NOMO-1 (cell line): ENCODE data around the gene DBR1.

ENCODE experiments used
- DNase-seq, 2 experiments: peaks; one replicate each; lab custom pipeline; 2025; ENCODE audit not compliant: unreplicated experiment in 2 of 2; lab: John Stamatoyannopoulos, UW

The DBR1 gene, protein sequence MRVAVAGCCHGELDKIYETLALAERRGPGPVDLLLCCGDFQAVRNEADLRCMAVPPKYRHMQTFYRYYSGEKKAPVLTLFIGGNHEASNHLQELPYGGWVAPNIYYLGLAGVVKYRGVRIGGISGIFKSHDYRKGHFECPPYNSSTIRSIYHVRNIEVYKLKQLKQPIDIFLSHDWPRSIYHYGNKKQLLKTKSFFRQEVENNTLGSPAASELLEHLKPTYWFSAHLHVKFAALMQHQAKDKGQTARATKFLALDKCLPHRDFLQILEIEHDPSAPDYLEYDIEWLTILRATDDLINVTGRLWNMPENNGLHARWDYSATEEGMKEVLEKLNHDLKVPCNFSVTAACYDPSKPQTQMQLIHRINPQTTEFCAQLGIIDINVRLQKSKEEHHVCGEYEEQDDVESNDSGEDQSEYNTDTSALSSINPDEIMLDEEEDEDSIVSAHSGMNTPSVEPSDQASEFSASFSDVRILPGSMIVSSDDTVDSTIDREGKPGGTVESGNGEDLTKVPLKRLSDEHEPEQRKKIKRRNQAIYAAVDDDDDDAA

DNA sequence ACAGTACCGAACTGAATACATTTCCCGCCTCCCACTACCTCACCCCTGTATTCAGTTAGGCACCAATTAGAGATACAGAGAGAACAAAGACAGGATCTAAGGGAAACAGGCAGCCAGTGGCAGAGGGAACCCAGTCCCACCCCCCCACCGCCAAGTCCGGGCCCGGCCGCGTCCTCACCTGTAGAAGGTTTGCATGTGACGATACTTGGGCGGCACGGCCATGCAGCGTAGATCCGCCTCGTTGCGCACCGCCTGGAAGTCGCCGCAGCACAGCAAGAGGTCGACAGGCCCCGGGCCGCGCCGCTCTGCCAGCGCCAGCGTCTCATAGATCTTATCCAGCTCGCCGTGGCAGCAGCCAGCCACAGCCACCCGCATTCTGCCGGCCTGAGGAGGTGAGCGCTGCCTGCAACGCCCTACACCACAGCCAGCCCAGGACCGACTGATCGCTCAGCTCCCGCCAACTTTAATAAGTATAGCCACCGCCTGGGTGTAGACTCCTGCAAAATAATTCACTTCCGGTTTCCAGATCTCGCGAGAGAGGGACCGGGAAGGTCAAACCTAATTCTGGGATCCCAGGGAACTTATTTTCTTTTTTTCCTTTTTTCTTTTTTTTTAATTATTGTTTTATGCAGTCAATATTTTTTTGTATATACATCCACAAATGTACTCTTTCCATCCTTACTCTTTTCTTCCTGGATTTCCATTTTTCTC lies at the start of gene DBR1:
Gene DBR1 (minus strand): TSS at position 501 of the 711 bp plus-strand sequence. CDS start 126 bp downstream, at position 375.
- DNase-seq: peak; percentile 84 to 93

DNA sequence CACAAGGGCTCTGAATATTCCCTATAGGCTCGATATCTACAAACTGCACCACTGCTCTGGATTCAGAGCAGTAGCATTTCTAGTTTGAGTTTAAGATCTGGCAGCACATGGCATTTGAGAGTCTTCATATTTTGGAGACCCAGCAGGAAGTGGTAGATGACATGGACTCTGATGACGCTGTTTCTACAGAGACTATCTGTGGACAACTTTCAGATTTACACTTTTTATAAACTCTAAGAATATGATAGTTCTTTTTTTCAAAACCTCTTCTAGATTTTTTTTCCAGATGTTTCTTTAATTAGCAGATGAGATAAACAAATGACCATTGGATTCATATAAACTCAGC lies 48.2 kb upstream of the DBR1 start:
- peak in 1 of 2 experiments; percentile 22 for DNase-seq

DNA sequence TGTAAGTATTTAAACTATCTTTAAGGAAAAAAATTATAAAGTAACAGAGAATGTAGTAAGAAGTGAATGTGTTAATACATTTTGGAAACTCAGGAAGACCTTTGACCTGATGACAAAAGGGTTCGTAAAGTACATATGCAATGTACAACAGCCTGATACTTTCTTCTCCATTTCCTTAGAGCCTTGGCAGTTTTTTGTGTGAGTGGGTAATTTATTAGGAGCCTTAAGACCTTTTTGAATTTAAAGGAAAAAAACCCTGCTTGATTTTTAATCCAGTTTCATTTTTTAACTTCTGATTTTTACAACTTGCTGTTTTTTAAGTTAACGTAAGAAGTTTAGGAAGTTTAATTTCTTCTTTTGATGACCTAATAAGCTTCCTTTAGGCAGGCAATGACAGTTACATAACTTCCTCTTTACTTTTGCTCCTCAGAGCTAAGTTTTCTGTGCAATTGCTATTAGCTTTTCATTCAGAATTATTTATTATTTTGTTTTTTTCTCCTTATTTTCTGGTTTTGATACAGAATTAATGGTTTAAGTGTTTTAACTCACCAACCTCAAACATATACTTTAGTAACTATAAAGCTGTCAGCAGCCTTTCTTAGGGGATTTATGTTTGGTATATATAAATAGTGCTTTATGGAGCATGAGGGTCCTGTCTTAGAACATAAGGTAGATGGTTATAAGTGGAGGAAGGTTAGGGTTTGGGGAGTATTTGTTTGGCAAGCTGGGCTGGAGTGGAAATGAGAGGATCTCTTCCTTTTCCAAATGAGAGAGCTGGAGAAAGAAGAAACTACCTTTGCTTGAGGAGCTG lies 47.6 kb upstream of the DBR1 start:
- DNase-seq: peak; percentile 75 to 97

DNA sequence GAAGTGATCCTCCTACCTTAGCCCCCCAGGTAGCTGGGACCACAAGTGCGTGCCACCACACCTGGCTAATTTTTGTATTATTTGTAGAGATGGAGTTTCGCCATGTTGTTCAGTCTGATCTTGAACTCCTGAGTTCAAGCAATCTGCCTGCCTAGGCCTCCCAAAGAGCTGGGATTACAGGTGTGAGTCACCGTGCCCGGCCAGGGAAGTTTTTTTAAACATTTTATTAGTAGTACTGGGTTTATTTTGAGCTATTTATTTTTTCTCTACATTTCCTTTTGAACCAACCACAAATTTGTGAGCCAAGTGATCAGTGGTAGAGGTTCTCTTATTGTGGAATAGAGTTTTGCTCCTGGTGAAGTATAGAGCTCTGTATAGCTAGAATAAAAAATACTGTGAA lies 46.1 kb upstream of the DBR1 start:
- no peak for DNase-seq

DNA sequence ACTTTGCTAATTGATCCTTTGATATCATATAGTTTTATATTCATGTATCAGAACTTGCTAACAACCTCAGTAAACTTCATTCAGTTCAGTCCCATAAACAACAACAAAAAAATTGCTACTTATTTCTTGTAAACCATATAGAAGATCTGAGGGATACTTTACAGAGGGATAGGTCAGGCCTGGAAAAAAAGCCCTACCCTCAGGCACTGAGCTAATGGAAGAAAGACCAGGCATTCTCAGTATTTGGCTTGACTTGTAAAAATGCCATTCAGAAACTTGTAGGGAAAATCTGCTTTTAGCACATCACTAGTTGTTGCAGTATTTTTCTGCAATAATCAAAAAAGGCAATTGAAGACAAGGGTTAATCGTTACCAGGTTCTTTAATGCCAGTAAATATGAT lies 45.5 kb upstream of the DBR1 start:
- no peak for DNase-seq

DNA sequence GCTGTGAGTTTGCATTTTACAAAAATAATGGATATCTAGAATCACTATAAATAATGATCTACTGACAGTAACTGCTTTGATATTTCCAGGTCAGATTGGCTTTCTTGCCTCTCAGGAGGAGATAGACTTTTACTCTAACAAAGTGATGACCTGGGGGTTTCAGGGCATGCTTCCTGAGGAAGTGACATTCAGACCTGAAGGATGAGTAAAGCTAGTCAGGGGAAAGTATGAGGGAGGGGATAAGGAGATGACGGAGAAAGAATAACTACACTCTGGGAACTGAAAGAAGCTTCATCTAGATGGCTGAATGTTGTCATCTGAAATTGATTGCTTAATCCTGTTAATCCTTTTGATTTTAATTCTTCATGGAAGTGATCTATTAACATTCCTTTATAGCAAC lies 44.5 kb upstream of the DBR1 start:
- peak; percentile 13 to 34 for DNase-seq

DNA sequence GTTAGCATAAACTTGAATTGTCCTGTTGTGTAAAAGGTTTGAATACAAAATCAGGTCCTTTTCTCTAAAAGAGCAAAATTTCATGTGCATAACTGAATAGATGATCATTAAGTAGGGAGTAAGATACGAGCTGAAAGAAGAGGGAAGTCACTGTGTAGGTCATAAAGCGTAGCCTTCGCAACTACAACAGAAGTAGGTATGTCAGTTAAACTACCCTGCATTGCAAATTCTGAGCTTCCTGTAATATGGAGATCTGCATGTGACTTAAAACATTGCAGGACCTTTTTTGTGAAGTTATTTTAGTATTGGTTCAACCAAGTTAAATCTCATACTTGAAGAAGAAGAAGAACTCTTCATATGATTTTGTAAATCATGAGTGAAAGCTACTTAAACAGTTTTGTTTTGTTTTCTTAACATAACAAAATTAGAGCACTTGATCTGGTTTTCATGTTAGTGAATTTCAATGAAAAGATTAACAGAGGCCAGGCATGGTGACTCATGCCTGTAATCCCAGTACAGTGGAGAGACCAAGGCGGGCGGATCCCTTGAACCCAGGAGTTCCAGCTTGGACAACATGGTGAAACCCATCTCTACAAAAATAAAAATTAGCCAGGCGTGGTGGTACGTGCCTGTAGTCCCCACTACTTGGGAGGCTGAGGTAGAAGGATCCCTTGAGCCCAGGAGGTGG lies 38.8 kb upstream of the DBR1 start:
- peak; percentile 71 to 99 for DNase-seq

DNA sequence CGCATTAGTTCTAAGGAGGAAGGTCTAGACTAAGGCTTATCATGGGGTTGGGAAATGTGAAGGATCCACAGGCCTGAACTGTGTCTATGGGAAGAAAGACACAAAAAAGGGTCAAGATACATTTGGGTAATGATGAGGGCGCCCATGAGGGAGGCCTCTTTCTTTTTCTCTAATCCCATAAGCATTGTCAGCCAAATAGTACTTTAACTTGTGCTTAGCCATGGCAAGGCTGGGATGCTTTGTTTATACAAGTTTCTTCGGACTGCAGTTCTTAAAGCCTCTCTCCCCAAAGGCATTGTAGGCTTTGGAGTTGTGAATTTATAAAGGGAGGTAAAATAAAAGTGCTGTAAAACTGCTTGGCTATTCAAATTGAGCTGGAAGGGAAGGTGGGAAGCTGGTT lies 35.8 kb upstream of the DBR1 start:
- DNase-seq: no peak

DNA sequence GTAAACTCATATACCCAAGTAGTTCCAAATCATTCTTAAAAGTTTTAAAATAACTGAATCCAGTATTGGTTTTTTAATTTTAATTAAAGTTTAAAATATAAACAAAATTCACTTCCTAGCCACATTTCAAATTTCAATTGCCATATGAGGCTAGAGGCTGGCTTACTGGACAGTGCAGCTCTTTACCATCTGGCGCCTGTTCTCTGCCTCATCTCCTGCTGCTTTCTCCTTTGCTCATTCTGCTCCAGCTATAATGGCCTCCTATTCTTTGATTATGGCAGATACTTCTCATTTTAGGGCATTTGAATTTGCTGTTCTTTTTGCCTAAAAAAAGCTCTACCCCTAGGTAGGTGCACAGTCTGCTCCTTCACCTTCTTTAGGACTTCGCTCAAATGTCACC lies 31.5 kb upstream of the DBR1 start:
- no peak for DNase-seq

DNA sequence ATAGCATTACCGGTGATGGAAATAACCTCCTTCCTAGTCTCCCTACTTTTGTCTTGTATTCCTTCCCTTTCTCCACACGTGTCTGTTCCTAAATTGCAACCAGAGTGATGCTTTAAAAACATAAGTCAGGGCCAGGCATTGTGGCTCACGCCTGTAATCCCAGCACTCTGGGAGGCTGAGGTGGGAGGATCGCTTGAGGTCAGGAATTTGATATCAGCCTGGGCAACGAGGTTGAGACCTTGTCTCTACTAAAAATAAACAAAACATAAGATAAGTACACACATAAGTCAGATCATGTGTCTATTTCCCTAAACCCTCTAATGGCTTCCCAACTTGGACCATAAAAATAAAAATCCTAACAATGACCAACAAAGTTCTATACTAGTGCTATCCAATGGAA lies 30.8 kb upstream of the DBR1 start:
- no peak for DNase-seq

DNA sequence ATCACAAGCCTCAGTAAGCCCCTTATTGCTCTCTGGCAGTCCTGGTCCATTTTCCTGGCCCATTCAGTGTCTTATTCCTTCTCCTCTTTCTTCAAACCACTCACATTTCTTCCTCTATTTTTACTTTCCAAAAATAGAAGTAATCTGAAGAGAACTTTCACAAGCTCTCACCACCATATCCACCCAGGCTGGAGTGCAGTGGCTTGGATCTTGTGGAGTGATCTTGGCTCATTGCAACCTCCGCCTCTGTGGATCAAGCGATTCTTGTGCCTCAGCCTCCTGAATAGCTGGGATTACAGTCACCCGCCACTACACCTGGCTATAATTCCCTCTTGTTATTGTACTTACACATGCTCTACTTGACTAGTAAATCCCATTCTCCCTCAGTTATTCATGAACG lies 29.2 kb upstream of the DBR1 start:
- no peak for DNase-seq

DNA sequence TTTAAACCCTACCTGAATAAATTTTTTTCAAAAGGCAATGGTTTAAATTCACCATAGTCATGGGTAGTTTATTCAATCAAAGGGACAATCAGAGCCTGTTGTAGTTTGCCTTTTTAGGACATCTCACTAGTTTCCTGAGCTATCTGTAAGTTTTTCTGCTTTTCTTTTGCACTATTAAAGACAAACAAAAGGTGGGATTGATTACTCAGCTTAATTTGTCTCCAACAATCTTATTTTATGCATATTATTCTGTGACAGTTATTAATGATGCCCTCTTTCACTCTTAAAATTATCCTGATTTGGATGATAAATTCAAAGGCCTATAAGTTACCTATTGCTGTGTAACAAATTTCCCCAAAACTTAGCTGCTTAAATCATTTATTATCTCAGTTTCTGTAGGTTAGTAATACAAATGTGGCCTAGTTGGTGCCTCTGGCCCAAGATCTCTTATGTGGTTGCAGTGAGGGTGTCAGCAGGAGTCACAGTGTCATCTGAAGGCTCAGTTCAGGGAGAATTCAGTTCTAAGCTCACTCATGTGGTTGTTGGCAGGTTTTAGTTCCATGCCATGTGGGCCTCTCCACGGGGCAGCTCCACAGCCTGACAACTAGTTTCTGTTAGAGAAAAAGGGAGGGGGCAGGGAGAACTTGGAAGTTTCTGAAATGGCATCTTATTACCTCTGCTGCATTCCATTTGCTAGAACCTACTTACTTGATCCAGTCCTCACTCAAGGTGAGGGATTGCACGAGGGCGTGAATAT lies 28.4 kb upstream of the DBR1 start:
- DNase-seq: no peak

DNA sequence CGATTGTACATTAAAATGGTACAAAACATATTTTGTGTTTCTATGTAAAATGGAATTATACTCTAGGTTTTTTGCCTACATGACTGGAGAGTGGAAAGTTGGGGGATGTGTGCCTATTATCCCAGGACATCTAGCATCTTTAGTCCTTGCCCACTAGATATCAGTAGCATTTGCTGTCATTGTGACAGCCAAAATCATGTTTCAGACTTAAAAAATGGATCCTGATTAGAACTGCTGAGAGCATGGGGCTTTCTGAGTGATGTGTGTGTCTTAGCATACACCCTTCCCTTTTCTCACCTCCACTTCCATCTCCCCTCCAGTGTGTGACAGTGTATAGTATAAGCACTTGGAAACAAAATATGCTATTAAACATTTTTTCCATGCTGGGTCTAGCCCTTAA lies 25.7 kb upstream of the DBR1 start:
- DNase-seq: no peak

DNA sequence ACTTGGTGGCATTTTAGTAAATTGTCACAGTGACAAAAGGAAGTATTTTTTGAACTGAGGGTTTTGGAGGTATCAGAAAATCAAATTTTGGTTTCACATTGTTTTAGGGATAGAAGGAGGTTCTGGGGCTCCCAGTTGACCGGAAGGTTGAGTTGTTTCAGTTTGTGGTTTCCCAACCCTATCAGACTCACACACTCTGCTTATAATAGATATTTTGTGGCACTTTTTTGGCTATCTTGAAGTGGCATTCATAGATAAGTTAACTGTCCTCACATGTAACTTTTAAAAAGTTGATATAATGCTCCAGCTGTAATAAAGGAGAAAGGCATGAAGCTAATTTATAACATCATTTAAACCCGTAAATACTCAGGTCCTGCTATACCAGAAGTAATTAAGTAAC lies 25.1 kb upstream of the DBR1 start:
- peak in 1 of 2 experiments; percentile 21 for DNase-seq

DNA sequence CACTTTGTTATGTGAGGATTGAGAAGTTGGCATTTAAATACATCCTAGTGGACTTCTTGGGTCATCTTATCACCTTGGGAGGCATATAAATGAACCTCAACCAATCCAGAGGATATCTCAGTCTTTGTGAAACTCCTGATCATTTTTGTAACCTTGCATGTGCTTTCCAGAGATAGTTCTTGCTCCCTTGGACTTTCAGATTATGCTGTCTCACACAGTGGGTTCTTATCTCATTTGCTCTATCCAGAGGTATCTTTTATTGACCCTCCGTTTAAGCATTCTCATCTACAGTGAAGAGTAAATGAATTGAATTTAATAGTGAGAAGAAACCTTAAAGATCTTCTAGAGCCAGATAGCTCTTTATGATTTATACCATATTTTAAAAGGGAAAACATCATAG lies 22.8 kb upstream of the DBR1 start:
- DNase-seq: no peak

DNA sequence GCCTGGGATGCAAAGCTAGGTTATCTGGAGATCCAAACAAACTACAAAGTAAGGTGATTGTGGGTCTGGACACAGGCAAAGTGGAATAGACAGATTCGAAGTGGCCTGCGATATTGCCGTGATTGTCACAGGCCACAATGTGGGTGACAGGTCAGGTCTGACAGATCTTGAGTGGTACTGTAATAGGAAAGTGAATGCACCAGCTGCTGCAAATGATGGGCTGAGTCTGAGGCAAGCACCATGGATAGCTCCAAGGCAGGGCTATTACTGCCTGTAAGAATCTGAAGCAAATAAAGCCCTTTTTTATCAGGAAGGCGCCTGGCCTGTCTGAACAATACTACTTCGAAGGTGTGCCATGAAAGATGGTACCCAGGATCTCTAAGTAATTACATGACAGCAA lies 22.3 kb upstream of the DBR1 start:
- no peak for DNase-seq

DNA sequence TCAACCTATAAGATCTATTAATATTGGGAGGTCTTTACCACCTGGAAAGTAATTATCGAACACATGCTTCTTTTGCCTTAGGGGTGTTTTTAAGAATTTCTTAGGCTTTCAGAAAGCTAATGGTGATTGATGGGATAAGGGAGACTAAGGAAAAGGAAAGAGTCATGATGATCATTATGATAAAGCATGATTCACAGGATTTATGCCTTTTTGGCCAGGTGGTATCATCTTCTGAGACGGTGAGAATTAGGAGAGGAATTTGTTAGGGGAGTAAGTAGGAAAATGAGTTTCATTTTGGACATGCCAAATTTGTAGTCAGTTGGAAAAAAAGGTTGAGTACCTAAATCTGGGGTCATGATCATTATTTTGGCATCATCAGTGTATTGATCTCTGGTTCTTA lies 21.3 kb upstream of the DBR1 start:
- no peak for DNase-seq

DNA sequence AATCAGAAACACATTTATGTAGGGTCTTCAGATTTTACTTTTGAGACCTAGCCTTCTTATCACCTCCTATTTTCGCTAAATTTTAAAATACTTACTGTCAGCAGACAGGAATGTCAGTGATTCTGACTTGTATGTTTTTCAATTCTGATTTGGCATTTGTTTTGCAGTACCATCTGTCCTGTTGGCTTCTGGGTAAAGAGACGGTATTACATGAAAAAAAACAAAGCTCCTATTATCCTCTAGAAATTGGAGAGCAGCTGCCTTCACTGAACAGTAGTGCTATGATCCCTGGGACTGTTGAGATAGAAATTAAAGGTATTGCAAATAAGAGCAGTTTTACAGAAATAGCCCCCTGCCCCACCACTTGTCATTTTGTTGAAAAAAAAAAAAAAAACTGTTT lies 20.8 kb upstream of the DBR1 start:
- no peak for DNase-seq

DNA sequence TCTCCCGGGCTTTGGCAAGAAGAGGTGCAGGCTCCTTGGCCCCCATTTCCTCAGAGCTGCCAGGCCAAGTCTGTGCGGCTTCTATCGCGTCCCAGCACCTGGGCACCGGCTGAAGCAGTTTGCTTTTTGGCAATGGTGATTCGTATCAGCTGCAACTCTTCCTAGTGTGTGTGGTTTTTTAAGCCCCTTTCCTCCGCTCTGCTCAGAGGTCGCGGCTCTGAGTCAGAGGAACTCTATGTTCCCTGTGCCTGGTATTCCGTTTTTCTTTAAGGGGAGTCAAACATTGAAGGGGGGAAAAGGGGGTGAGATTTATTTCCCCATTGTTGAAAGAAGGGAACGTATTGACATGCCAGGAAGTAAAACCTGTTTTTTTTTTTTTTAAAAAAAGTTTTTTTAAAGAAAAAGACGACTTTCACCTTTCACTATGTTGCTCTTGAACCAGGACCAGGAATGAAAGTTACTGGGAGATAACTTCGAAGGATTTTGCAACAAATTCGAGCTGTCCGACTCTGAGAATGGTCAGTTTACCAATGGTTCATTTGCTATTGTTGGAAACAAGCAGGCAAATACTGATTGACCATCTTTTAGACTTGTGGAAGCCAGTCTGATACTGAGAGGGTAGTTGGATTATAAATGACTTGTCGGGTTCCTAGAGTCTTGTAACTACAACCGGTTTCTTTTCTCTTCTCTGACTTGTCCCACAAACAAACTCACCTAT lies 13.5 kb upstream of the DBR1 start:
- DNase-seq: peak; percentile 50 to 65
